B cell (primary cell): ENCODE results near the gene MEPCE. TPM values are rescaled to one million over a fixed set of nuclear protein-coding genes. Genes with fewer than 3 reads are reported as not detected.

Experiments
- ATAC-seq: fragments of 200-7000 bp; cut with Tn5 transposase; one replicate; pipeline ENCODE4 v1.10.0; 2021; ENCODE audit warnings: low read depth, mild to moderate bottlenecking, moderate number of reproducible peaks, moderate library complexity
- CTCF ChIA-PET: fragments of 350-600 bp; sonication (Branson Sonifier 250); formaldehyde crosslinking; loops from one replicate; lab custom pipeline; 2021; ENCODE audit warnings: antibody characterized with exemption, inconsistent platforms; lab: Charles Lee
- POLR2A ChIA-PET: fragments of 350-600 bp; sonication (Branson Sonifier 250); formaldehyde crosslinking; loops from one replicate; lab custom pipeline; 2021; ENCODE audit warnings: antibody characterized with exemption; lab: Charles Lee
- DNase-seq: peaks from one replicate; pipeline ENCODE4 v3.0.0; 2013
- H2AFZ ChIP-seq: 2 replicates; pipeline ENCODE4 v1.6.1; 2012; ENCODE audit warnings: mild to moderate bottlenecking, low read depth, low read length; ENCODE audit not compliant: insufficient read depth, poor library complexity, severe bottlenecking
- H3K27ac ChIP-seq, 2 donors: 1 replicate in 1 of 2; 2 replicates in 1 of 2; pipeline ENCODE4 v1.5.1; 2012 to 2013; ENCODE audit warnings: low read length in 2 of 2, mild to moderate bottlenecking in 2 of 2, moderate library complexity in 1 of 2
- H3K27me3 ChIP-seq, 4 experiments: fragments of 200-600 bp in 1 of 4; sonication (generic) in 1 of 4; replicated peaks in 1 of 4; 1 replicate in 2 of 4; 2 replicates in 2 of 4; pipeline versions ENCODE4 v1.6.1 to v1.7.0; 2013 to 2016; ENCODE audit warnings: low read length in 3 of 4, mild to moderate bottlenecking in 2 of 4, mixed read lengths in 1 of 4, moderate library complexity in 1 of 4; ENCODE audit not compliant: insufficient read depth in 4 of 4, control insufficient read depth in 3 of 4; ENCODE audit errors: control extremely low read depth in 1 of 4
- H3K36me3 ChIP-seq, 2 experiments: replicated peaks in 1 of 2; 1 replicate in 1 of 2; 2 replicates in 1 of 2; pipeline versions ENCODE4 v1.6.1 to v1.7.1; 2013; ENCODE audit warnings: low read length in 1 of 2; ENCODE audit not compliant: insufficient read depth in 2 of 2, control insufficient read depth in 1 of 2; ENCODE audit errors: control extremely low read depth in 1 of 2, extremely low read depth in 1 of 2
- H3K4me1 ChIP-seq, 2 donors: fragments of 200-600 bp in 1 of 2; sonication (generic) in 1 of 2; 1 replicate in 1 of 2; 2 replicates in 1 of 2; pipeline versions ENCODE4 v1.5.1 to v1.6.1; 2013 to 2017; ENCODE audit warnings: low read length in 2 of 2; ENCODE audit not compliant: control insufficient read depth in 2 of 2, insufficient read depth in 2 of 2
- H3K4me2 ChIP-seq: replicated peaks from 2 replicates; pipeline ENCODE3; 2012; ENCODE audit warnings: mild to moderate bottlenecking, low read depth, low read length; ENCODE audit not compliant: poor library complexity, severe bottlenecking
- H3K4me3 ChIP-seq, 5 experiments: fragments of 200-600 bp in 1 of 5; sonication (generic) in 1 of 5; 1 replicate in 3 of 5; 2 replicates in 2 of 5; pipeline versions ENCODE4 v1.5.1 to v1.7.0; 2011 to 2016; ENCODE audit warnings: low read length in 4 of 5, mild to moderate bottlenecking in 4 of 5, low read depth in 2 of 5, control low read depth in 1 of 5, moderate library complexity in 1 of 5; ENCODE audit not compliant: insufficient read depth in 1 of 5; ENCODE audit errors: control extremely low read depth in 1 of 5, extremely low read depth in 1 of 5
- H3K79me2 ChIP-seq: fragments of 200-600 bp; sonication (generic); one replicate; pipeline ENCODE4 v1.6.0; 2016; ENCODE audit warnings: low read length; ENCODE audit not compliant: control insufficient read depth, insufficient read depth
- H3K9ac ChIP-seq: fragments of 200-600 bp; sonication (generic); 2 replicates; pipeline ENCODE4 v1.6.1; 2017; ENCODE audit warnings: mild to moderate bottlenecking, low read length, moderate library complexity
- H3K9me3 ChIP-seq, 3 donors: one replicate each; pipeline versions ENCODE4 v1.6.1 to v1.7.1; 2013; ENCODE audit warnings: low read length in 2 of 3; ENCODE audit not compliant: control insufficient read depth in 2 of 3, insufficient read depth in 1 of 3; ENCODE audit errors: control extremely low read depth in 1 of 3
- H4K20me1 ChIP-seq: 2 replicates; pipeline ENCODE4 v1.6.0; 2012; ENCODE audit warnings: mild to moderate bottlenecking, low read length; ENCODE audit not compliant: insufficient read depth, control insufficient read depth, poor library complexity, severe bottlenecking
- H3K27ac Mint-ChIP-seq: one replicate; pipeline ENCODE4 v1.8.0; 2021; ENCODE audit warnings: mixed read lengths
- H3K27me3 Mint-ChIP-seq: one replicate; pipeline ENCODE4 v1.8.0; 2021; ENCODE audit warnings: mixed read lengths
- H3K4me1 Mint-ChIP-seq: one replicate; pipeline ENCODE4 v1.8.0; 2021; ENCODE audit warnings: mixed read lengths
- H3K4me3 Mint-ChIP-seq: one replicate; pipeline ENCODE4 v1.8.0; 2021; ENCODE audit warnings: mixed read lengths
- H3K9me3 Mint-ChIP-seq: one replicate; pipeline ENCODE4 v1.8.0; 2022; ENCODE audit warnings: mixed read lengths; ENCODE audit not compliant: insufficient read depth
- EZH2 ChIP-seq: IDR thresholded peaks from 2 replicates; pipeline ENCODE4 v1.6.1; 2012; ENCODE audit warnings: borderline replicate concordance, low read depth, mild to moderate bottlenecking, moderate library complexity, low read length; ENCODE audit not compliant: insufficient read depth, poor library complexity, severe bottlenecking
- WGBS: methylation state at CpG from one replicate; pipeline ENCODE4 v1.1.5; 2013; ENCODE audit warnings: missing lambda C conversion rate; ENCODE audit not compliant: insufficient coverage; 5-methylcytosine and 5-hydroxymethylcytosine counted together
- intact Hi-C: fragments of 100-400 bp; cut with micrococcal nuclease; formaldehyde crosslinking; loops from one replicate; pipeline ENCODE4 v1.10.0; 2022
- polyA plus RNA-seq: library from polyadenylated mRNA; depleted of rRNA; stranded (reverse); fragments of >200 nt; gene quantifications from 2 replicates; pipeline ENCODE4 v1.2.3, GENCODE V29; 2012
- total RNA-seq, 2 donors: library from RNA; stranded (reverse); fragments of 120-200 nt in 1 of 2; gene quantifications; 1 replicate in 1 of 2; 2 replicates in 1 of 2; pipeline versions ENCODE4 v1.2.3 to v1.2.4, GENCODE V29; 2013 to 2022
- TF ChIP-seq, protein P1 (sequence below): fragments of 200-600 bp; IDR thresholded peaks from one replicate; pipeline ENCODE4 v1.8.0; 2022; ENCODE audit warnings: antibody characterized with exemption, mild to moderate bottlenecking

Gene MEPCE
- total and polyA plus RNA-seq, 2 donors (not counting 1 experiment from before 2014, with no cell fraction given), result 54.5 to 90.6 TPM

DNA sequence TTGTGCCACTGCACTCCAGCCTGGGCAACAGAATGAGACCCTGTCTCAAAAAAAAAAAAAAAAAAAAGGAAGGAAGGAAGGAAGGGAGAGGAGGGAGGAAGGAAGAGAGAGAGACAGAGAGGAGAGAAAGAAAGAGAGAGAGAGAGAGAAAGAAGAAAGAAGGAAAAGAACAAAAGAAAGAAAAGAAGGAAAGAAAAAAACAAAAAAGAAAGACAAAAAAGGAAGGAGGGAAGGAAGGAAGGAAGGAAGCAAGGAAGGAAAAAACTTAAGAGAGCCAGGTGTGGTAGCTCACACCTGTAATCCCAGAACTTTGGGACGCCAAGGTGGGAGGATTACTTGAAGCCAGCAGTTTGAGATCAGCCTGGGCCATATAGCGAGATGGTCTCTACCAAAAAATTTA is 35.2 kb downstream of the MEPCE start:
- CTCF ChIA-PET, result interaction anchor here (1.1 to 2.6 kb wide), 6 partner anchors 15 to 124 kb away, joined by 3 to 15 read pairs (median 6); partner anchors contain the start of gene TSC22D4
- Histone ChIP-seq H3K4me2 (no peak overlapping the region), H3K27me3 (no peaks in the 10 kb centered on the region), H2AFZ (no peak overlapping the region), H4K20me1 (peaks cover 33% of the 10 kb centered on the region), H3K9me3 (no peaks in the 10 kb centered on the region), H3K36me3 (peaks cover 4 to 31% of the 10 kb centered on the region in 2 experiments), H3K4me1 (peaks cover 3 to 4% of the 10 kb centered on the region in 2 donors), H3K27ac (no peak overlapping the region), H3K4me3 (no peak overlapping the region), H3K79me2 (peaks cover 25% of the 10 kb centered on the region), H3K9ac (no peak overlapping the region)
- TF ChIP-seq, protein P1, sequence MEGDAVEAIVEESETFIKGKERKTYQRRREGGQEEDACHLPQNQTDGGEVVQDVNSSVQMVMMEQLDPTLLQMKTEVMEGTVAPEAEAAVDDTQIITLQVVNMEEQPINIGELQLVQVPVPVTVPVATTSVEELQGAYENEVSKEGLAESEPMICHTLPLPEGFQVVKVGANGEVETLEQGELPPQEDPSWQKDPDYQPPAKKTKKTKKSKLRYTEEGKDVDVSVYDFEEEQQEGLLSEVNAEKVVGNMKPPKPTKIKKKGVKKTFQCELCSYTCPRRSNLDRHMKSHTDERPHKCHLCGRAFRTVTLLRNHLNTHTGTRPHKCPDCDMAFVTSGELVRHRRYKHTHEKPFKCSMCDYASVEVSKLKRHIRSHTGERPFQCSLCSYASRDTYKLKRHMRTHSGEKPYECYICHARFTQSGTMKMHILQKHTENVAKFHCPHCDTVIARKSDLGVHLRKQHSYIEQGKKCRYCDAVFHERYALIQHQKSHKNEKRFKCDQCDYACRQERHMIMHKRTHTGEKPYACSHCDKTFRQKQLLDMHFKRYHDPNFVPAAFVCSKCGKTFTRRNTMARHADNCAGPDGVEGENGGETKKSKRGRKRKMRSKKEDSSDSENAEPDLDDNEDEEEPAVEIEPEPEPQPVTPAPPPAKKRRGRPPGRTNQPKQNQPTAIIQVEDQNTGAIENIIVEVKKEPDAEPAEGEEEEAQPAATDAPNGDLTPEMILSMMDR, result no peak
- TF ChIP-seq EZH2, result no peak
- ATAC-seq (no peak), DNase-seq (no peak)
- Mint-ChIP-seq H3K27ac (no peak overlapping the region), H3K4me1 (peaks cover 3% of the 10 kb centered on the region), H3K4me3 (no peak overlapping the region), H3K27me3 (no peaks in the 10 kb centered on the region), H3K9me3 (no peaks in the 10 kb centered on the region)
- intact Hi-C loops, result no loop called here
- POLR2A ChIA-PET, result interaction anchor here (0.6 kb wide), 1 partner anchor 11 kb away, joined by 7 read pairs; no protein-coding TSS in a partner anchor
- 80% methylated on average over 1 of the region's 2 CpGs for WGBS

GRCh38 chr7:100465299-100465698 is 35.7 kb downstream of the MEPCE start:
- Histone ChIP-seq H3K79me2 (peaks cover 25% of the 10 kb centered on the region), H3K36me3 (peaks cover 4 to 34% of the 10 kb centered on the region in 2 experiments), H3K9me3 (no peaks in the 10 kb centered on the region), H3K27ac (no peak overlapping the region), H3K9ac (no peak overlapping the region), H3K4me1 (peaks cover 3 to 4% of the 10 kb centered on the region in 2 donors), H4K20me1 (peaks cover 38% of the 10 kb centered on the region), H3K4me3 (no peak overlapping the region), H3K4me2 (no peak overlapping the region), H3K27me3 (no peaks in the 10 kb centered on the region), H2AFZ (no peak overlapping the region)
- peaks cover 7% of the 10 kb centered on the region for H3K4me1 Mint-ChIP-seq
- no peak overlapping the region for H3K27ac Mint-ChIP-seq
- CTCF ChIA-PET, result interaction anchor here (1.1 to 2.6 kb wide), 5 partner anchors 14 to 123 kb away, joined by 3 to 15 read pairs (median 8); partner anchors contain the start of gene TSC22D4
- ATAC-seq, result no peak
- WGBS, result 94% methylated on average over 4 of the region's 8 CpGs
- no peak overlapping the region for H3K4me3 Mint-ChIP-seq
- H3K27me3 Mint-ChIP-seq, result no peaks in the 10 kb centered on the region
- POLR2A ChIA-PET, result interaction anchor here (0.6 to 0.7 kb wide), 2 partner anchors 11 to 141 kb away, joined by 3 to 7 read pairs; no protein-coding TSS in a partner anchor
- intact Hi-C loops, result no loop called here
- DNase-seq, result no peak
- TF ChIP-seq, protein P1, result no peak
- TF ChIP-seq EZH2, result no peak
- H3K9me3 Mint-ChIP-seq, result no peaks in the 10 kb centered on the region
